GM18907 (cell line): ENCODE data around the gene HSF2.

ENCODE experiments used
- ATAC-seq: cut with Tn5 transposase; IDR thresholded peaks from one replicate; pipeline ENCODE4 v1.9.1; 2021; ENCODE audit warnings: mild to moderate bottlenecking, moderate library complexity; ENCODE audit not compliant: unreplicated experiment

Gene HSF2, protein sequence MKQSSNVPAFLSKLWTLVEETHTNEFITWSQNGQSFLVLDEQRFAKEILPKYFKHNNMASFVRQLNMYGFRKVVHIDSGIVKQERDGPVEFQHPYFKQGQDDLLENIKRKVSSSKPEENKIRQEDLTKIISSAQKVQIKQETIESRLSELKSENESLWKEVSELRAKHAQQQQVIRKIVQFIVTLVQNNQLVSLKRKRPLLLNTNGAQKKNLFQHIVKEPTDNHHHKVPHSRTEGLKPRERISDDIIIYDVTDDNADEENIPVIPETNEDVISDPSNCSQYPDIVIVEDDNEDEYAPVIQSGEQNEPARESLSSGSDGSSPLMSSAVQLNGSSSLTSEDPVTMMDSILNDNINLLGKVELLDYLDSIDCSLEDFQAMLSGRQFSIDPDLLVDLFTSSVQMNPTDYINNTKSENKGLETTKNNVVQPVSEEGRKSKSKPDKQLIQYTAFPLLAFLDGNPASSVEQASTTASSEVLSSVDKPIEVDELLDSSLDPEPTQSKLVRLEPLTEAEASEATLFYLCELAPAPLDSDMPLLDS

DNA sequence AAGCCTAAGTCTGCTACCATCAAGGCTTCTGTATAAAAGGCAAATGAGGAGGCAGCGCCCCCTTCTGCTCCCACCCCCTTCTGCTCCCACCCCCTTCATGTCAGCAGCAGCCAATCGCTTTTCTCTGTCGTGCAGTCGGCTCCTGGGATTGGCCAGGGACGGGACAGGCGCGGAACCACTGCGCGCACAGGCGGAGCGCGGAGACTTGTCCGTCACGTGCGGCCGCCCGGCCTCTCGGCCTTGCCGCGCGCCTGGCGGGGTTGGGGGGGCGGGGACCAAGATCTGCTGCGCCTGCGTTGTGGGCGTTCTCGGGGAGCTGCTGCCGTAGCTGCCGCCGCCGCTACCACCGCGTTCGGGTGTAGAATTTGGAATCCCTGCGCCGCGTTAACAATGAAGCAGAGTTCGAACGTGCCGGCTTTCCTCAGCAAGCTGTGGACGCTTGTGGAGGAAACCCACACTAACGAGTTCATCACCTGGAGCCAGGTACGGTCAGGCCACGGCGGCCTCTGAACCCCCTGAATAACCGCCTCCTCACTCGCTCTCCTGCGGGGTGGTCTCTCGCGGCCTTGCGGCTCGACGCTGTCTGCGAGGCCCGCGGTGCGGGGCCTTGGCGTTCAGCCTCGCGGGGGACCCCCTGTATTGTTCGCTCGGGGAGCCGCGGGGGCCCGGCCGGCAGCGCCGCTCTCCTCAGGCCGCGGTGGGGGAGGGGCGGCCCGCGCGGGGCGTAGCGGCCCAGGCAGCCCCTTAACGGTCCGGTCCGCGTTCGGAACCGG is at the start of gene HSF2:
TSS of gene HSF2 (plus strand) at position 305 of the 773 bp plus-strand sequence. CDS start at position 391, 86 bp downstream.
- peak; percentile 99 for ATAC-seq

DNA sequence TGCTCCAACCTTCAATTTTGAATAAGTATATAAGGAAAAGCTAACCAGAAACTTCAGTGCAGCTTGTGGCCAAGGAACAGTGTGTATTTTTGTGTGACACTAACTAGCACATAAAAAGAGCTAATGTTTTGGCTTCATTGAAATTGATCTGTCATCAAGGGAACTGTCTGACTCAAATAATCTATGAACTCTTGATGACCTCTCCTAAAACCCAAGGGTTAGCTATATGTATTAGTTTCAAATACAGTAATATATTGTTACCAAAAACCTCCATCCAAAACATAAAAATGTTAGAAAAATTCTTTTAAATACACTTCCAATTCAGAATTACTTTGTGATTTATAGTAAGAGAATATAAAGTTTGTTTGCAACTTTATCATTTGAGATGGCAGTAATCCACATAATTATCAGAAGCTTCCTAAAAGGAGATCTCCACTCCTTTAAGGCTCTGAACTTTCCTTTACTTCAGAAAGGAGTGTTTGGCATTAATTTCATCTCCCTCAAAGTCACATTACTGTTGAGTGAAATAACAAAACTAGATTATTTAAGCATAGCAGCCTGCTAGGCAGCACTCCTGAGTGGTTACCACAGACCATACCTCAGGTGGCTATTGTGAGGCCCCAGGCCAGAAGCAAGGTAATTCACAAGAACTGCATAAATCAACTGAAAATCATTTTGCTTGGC is 46.3 kb upstream of the HSF2 start:
- no peak for ATAC-seq

DNA sequence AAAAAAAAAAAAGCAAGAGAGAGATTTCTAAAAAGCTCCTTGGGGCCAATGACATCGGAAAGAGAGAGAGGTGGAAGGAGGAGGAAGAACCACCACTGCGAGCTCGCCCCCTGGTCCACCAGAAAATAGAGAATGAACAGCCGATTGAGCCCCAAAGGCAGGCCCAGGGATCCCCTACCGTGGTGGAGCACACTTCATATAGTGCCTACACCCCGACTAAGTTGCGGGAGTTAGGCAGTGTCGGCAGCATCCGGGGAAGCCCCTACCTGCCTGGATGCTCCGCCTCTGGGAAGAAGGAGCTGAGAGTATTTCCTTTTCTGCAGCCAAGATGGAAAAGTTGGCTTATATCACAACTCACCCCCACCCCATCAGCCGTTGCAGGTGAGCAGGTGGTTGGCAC is 38.6 kb upstream of the HSF2 start:
- ATAC-seq = no peak

DNA sequence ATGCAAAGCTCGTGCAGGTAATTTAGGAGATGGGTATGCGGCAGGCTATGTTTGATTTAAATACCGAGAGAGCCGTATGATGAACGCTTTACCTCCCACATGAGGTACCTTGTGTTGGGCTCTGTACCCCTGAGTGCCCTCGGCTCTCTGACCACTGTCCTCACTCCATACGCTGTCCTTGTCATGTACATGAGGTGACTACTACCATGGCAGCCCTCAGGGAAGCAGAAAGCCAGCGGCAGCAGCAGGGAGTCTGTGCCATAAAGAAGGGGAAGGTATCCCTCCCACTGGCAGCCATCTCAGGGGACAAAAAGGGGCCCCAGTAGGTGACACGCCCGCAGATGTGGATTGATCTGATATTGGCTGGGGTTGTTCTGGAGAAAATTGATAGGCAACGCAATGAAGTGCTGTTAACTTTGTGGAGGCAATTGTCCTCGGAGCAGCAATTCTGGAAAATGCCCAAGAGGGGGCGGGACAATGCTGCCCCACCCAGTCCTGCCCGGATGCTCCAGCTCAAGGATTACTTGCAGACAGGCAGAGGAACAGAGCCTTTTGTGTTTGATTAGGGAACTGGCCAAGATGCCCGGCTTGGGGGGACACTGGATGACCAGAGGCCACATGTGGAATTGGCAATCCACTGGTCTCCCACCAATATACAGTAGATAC is 38.0 kb upstream of the HSF2 start:
- no peak for ATAC-seq

DNA sequence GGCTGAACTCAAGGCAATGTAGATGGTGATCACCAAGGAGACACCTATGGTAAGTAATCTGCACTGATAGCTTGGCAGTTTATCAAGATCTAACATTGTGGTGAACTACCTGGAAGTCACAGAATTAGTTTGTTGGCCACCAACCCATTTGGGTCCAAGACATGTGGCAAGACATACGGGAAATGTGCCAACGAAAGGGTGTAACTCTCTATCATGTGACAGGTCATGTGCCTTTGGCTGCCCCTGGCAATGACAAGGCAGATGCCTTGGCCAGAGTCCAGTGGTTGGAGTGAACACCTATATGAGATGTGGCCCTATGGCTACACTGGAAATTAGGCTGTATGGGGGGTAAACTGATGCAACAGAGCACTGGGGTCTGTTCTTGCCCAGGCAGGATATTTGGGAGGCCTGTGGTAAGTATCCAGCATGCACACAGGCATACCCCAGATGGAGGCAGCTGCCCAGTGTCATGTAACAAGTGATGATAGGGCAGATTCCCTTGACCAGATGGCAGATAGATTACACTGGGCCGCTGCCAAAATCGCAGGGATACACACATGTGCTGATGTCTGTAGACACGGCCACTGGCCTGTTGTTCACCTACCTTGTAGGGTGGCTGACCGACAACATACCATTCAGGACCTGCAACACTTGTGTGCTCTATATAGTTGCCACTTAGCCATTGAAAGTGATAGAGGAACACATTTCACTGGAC is 35.5 kb upstream of the HSF2 start:
- no peak for ATAC-seq

DNA sequence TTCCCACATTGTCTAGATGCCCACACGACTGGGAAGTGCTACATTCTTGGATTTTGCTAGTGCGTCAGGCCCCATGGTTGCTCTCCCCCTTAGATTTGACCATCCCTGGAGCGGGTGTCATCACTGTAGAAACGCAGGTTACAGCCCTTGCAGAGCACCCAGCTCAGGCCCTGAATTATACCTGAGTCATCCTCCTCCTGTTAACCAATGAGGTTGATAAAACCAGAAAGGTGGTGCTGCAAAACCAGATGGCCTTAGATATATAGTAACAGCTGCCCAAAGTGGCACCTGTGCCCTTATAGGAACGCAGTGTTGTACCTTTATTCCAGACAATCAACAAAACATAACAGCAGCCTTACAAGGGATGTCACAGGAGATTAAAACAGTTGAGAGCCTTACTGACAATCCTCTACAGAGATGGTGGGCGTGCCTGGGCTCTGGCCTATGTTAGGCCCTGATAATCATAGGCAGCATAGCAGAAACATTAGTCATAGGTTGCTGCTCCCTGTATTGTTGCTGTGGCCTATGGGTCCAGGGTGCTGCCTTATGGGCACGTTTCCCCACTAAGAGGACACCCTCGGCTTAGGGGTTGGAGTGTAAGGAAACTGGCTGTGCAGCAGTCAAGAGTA is 33.6 kb upstream of the HSF2 start:
- no peak for ATAC-seq

DNA sequence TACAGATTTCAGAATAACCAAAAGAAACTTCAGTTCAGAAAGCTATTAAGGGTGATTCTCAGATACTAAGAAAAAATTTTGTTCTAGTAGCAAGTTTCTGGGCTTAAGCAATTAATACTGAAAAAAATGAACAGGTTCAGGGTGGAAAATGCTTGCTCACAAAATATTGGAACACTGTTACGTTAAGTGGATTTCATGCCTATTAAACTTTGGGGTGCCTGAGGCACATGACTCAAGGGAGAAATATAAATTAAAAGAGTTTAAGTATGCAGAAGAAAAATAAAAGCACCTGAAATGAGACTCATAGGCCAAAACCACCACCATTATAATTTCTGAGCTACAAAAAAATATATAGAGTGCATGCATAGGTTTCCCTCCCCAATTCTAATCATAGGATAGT is 32.3 kb upstream of the HSF2 start:
- ATAC-seq = no peak

DNA sequence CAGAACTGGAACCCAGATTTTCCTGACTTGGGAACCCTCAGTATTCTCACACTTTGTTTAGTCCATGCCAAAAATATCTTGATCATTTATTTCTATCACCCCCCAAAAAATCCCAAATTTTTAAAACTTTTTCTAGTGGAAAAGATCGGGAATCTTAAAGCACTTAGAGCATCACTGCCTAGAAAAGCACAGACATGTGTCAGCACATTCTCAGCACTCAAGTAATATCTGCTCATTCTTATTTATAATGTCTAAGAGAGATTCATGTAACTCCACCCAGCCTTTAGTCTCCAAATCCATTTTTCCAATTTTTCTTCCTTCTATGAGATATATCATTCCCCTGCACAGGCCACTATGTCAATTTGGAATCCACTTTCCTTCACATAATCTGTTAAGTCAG is 29.9 kb upstream of the HSF2 start:
- ATAC-seq = no peak

DNA sequence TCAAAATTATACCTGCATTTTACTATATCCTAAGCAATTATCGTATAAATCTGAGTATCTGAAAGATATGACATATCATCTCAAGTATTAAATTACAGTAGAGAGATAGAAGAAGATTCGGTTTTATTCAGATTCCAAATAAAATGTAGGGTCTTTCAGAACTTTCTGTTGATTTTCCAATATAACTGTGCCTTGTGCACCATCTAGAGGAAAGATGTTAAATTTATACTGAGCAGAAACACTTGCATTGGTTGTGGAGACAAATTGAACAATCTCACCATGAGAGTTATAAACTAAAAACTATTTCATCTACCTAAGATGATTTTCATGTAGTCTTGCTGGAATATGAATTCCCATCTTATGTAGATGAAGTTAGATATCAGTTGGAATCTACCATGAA is 26.8 kb upstream of the HSF2 start:
- no peak for ATAC-seq

DNA sequence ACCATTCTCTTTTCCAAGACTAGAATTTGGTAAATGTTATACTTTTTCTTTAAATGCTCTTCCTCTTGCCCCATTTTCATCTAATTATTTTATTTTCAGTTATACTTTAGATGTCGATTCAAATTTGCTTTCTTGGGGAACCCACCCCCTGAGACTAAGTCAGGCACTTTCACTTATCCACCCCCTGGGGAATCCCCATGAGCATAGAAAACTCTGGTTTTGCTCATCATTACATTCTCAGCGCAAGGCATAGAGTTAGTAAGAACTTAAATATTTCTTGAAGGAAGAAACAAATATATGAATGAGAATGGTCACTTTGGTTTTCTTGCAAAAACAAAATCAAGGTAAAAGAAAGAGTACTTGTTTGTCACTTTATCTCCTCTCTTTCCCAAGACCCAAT is 25.1 kb upstream of the HSF2 start:
- ATAC-seq = no peak

DNA sequence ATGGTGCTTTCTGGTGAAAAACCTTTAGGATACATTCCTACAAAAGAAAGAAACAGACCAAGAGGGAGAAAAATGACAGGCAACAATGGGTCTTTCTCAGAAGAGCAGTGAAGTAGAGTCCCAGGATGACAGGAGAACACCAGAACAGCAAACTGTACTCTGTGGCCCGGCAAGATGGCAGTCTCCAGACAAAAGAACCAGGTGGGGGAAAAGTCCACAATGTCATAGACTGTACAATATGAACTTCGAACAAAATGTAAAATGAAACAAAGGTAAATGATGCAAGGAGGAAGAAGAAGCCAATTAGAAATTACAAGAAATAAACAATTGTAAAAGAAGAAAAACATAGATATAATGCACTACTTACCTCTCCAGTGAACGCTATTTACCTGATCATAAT is 23.2 kb upstream of the HSF2 start:
- ATAC-seq = no peak

DNA sequence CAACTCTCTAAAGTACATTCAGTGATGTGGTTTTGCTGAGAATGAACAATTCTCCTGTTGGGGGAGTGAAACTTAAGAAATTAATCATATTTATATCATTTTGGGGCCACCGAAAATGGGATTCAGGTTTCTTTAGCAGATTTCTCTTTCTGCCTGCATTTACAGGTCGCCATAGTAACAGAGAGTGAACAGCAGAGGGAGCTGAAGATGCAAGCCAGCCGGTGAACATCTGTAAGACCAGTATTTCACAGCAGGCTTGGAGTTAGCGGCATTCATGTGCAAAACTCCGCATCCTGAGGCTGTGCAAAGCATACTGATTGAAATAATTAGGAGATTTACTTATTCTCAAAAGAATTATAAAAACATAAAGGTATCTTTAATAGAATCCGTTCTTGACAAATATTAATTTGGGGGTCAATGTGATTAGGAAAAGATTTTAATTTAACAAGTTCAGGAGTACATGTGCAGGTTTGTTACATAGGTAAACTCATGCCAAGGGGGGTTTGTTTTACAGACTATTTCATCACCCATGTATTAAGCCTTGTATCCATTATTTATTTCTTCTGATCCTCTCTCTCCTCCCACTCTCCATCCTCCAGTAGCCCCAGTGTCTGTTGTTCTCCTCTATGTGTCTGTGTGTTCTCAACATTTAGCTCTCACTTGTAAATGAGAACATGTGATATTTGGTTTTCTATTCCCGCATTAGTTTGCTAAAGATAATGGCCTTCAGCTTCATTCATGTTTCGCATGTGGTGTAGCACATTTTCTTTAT is 17.8 kb upstream of the HSF2 start:
- ATAC-seq = peak; percentile 100

DNA sequence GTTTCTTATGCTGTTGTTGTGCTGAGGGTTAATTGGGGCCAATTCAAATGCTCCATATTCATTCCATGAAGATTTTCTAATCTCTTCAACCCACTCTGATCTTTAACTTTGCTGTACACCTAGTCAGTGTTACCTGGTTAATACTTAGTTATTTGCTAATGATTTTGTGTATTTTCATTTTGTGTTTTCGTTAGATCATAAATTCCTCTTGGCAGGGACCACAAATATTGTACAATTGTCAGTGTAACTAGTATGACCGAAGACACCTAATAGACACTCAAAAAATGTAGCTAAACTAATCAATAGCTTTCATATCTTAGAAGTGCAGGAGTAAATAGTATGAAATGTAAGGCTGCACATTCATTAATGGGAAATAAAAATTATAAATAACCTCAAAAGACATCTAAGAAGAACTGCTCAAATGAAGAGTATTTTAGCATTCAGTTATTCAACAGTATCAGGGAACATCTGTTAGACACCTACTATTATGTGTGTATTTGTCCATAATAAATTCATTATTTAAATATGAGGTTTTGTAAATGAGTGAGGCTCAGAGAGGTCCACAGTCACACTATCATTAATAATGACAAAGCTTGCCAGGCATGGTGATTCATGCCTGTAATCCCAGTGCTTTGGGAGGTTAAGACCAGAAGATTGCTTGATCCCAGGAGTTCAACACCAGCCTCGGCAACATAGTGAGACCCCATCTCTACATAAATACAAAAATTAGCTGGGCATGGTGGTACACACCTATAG is 13.4 kb upstream of the HSF2 start:
- no peak for ATAC-seq

DNA sequence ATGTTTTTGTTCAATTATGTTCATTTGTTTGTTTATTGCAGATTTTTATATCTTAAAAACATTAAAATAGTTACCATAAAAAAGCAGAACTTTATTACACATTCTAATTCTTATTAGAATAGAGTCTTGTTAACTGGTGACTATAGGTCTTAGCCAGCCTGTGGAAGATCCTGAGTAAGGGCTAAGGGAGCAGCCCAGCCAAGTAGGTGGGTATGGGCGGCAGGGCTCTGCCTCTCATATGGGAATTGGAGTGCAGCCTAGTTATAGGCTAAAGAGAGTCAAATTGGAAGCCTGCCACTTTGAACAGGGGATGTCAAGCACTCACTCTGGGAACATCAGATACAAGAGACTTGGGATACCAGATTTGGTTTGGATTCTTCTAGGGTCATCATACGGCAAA is 10.5 kb upstream of the HSF2 start:
- ATAC-seq = no peak

DNA sequence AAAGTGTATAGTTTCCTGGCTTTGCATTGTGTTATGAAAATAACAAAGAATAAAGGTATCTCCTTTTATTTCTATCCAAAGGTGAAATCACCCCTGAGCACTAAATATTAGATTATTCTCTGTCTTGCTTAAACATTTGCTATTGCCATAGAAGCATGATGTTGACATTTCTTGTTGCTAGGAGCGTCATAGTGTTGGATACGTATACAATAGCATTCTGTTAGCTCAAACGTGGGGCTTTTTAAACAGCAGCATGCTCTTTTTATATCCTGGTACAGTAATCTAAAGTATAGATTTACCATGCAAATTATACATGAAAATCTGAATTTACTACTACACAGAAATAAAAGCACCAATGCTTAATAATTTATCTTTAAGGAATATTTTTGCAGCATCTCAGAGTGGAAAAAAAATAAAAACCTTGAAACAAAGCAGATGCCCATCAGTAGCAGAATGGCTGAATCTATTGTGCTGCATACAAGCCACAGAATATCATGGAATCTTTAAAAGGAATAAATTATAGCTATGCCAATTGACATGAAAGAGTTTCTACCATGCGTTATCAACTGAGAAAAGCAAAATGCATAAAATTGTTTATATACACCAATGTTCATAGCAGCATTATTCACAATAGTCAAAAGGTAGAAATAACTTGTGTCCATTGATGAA is 9.6 kb upstream of the HSF2 start:
- ATAC-seq = no peak

DNA sequence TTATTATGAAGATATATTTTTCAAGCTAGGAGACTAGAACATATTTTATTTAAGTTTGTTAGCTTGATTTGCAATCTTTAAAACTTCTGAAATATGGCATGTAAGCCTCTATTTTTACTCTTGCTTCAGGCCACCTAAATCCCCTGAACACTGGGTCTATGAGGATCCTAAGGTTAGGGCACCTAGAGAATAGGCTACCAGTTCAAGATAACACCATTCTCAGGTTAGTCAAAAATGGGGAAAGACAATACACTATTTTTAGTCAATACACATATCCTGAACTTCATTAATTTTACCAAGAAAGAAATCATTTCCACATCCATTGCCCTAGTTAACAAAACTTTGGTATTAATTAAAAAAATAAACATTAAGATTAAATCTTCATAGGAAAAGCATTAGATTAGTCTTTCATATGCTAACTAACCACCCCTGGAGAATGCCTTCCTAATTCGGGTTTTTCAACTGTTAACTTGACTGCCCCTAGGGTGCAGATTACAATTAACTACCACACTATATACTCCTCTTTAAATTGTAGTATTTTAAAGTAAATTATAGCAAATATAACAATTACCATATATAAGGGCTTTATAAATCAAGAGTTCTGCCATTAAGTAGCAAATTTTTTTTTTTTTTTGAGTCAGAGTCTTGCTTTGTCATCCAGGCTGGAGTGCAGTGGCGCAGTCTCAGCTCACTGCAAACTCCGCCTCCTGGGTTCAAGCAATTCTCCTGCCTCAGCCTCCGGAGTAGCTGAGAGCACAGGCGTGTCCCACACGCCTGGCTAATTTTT is 6.7 kb upstream of the HSF2 start:
- no peak for ATAC-seq

DNA sequence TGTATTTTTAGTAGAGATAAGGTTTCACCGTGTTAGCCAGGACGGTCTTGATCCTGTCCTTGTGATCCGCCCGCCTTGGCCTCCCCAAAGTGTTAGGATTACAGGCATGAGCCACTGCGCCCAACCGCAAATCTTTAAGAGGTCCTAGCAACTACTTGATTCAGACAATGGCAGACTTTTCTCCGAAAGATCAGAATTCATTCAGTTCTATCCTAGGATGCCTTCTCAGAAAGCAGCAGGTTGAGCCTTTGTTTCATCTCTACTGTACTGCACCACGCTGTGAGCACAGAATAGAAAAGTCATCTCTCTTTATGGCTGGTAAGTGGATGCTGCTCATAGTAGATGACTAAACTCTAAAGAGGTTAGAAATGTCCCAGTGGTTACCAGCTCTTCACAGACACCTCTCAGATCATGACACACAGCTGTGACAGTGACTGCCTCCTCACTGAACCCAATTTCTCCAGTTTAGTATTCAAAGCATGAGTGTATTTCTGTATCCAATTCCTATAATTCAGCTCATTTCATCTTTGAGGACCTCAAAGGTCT is 6.0 kb upstream of the HSF2 start:
- peak; percentile 51 for ATAC-seq
